ENCODE measurements around the gene USP1. TPM values are rescaled to one million over a fixed set of nuclear protein-coding genes. Genes with fewer than 3 reads are reported as not detected.

The USP1 gene
- total RNA-seq, 2 experiments from 2014 or later: 68.4 to 69.7 TPM

- H3K36me3 Mint-ChIP-seq: peaks cover 64% of the 10 kb centered on the region
- H3K4me1 Mint-ChIP-seq (ENCODE audit: low read depth): peaks cover 28% of the 10 kb centered on the region
- H3K4me3 Mint-ChIP-seq: no peak overlapping the region
- no peak for DNase-seq
- ChIA-PET POLR2A (no interaction called here), CTCF (no interaction called here)
- H3K9me3 Mint-ChIP-seq: no peaks in the 10 kb centered on the region
- no peaks in the 10 kb centered on the region for H3K27me3 Mint-ChIP-seq
- H3K27ac Mint-ChIP-seq: peak overlapping the region; percentile 58
- intact Hi-C loops (cut with micrococcal nuclease): no loop called here
These were observed 13.5 kb downstream of the USP1 start for GRCh38 chr1:62450301-62450700.

DNA sequence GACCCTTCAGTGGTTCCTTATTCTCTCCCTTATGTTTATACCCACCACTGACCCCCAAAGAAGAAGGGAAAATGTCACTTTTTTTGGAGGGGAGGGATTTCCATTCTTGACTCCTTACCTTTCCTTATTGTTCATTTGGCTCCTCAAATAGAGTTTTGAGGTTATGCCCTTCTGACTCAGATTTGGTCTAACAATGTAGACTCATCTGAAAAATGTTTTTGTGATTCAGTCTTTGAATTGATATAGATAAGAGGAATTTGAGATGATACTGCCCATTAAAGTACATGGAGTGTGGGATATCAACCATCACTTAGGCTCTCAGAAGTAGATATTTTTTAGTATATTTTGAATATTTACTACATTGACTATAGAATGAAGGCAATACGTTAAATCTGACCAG lies 16.1 kb downstream of the USP1 start:
- H3K27ac Mint-ChIP-seq: no peak overlapping the region

DNA sequence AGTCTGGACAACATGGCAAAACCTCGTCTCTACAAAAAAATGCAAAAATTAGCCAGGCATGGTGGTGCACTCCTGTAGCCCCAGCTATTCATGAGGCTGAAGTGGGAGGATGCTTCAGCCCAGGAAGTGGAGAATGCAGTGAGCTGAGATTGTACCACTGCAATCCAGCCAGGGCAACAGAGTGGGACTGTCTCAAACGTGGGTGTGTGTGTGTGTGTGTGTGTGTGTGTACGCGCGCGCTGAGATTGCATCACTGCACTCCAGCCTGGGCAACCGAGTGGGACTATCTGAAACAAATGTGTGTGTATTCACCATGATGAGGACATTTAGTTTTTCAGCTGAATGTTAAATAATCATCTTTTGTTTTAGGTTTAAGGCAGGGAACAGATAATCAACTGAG lies 21.1 kb downstream of the USP1 start:
- Mint-ChIP-seq H3K36me3 (peaks cover 10% of the 10 kb centered on the region), H3K4me1 (ENCODE audit: low read depth) (peaks cover 2% of the 10 kb centered on the region), H3K27ac (no peak overlapping the region), H3K9me3 (no peaks in the 10 kb centered on the region), H3K27me3 (no peaks in the 10 kb centered on the region), H3K4me3 (no peak overlapping the region)
- DNase-seq: no peak
- CTCF ChIA-PET: interaction anchor here (0.7 kb wide), 1 partner anchor 382 kb away, joined by 3 read pairs; no protein-coding TSS in a partner anchor
- POLR2A ChIA-PET: no interaction called here
- intact Hi-C loops (cut with micrococcal nuclease): no loop called here

More for the DNA sequence above, 16.1 kb downstream of the USP1 start:
- ChIA-PET CTCF (no interaction called here), POLR2A (no interaction called here)
- Mint-ChIP-seq H3K9me3 (no peaks in the 10 kb centered on the region), H3K27me3 (no peaks in the 10 kb centered on the region), H3K4me3 (no peak overlapping the region), H3K4me1 (ENCODE audit: low read depth) (peaks cover 18% of the 10 kb centered on the region), H3K36me3 (peaks cover 45% of the 10 kb centered on the region)
- no peak for DNase-seq
- intact Hi-C loops (cut with micrococcal nuclease): no loop called here

- Mint-ChIP-seq H3K9me3 (no peaks in the 10 kb centered on the region), H3K4me3 (no peak overlapping the region), H3K27ac (no peak overlapping the region), H3K27me3 (no peaks in the 10 kb centered on the region), H3K4me1 (ENCODE audit: low read depth) (peaks cover 2% of the 10 kb centered on the region), H3K36me3 (peaks cover 14% of the 10 kb centered on the region)
- ChIA-PET CTCF (no interaction called here), POLR2A (no interaction called here)
- intact Hi-C loops (cut with micrococcal nuclease): no loop called here
- no peak for DNase-seq
These were observed 25.5 kb downstream of the USP1 start for GRCh38 chr1:62462370-62462769.

- intact Hi-C loops (cut with micrococcal nuclease): no loop called here
- Mint-ChIP-seq H3K9me3 (no peaks in the 10 kb centered on the region), H3K27ac (no peak overlapping the region), H3K27me3 (no peaks in the 10 kb centered on the region), H3K4me3 (no peak overlapping the region), H3K36me3 (peaks cover 44% of the 10 kb centered on the region), H3K4me1 (ENCODE audit: low read depth) (peaks cover 2% of the 10 kb centered on the region)
- CTCF ChIA-PET: no interaction called here
- DNase-seq: no peak
- POLR2A ChIA-PET: no interaction called here
These were observed 30.2 kb downstream of the USP1 start for GRCh38 chr1:62467092-62467491.

DNA sequence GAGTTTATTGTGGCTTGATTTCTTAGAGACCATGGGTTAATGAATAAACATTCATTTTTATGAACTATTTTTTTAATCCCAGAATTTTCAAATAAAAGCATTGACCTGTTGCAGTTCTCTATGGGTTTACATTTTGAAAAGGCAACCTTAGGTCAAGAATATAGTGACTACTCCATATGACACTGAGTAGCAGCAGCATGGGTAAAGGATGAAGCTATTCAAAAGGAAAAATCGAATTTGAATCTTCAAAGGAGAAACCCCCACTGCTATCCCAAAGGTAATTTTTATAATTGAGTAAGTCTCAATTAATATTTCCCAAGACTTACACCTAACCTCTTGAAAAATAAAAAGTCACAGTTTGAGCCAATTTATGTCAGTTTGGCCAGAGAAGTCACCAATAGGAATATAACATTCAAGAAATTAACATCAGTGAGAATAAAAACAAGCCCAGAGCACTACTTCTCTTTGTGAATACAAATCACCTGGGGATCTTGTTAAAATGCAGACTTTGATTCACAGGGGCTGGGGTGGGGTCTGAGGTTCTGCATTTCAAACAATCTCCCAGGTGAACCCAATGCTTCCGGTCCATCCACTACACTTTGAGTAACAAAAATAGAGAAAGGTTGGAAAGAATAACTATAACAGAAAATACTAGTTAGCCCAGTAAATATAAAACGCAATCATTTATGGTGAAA lies 39.8 kb downstream of the USP1 start:
- Mint-ChIP-seq H3K4me1 (ENCODE audit: low read depth) (no peaks in the 10 kb centered on the region), H3K27ac (no peak overlapping the region), H3K27me3 (no peaks in the 10 kb centered on the region), H3K9me3 (no peaks in the 10 kb centered on the region), H3K4me3 (no peak overlapping the region), H3K36me3 (peaks cover 12% of the 10 kb centered on the region)
- ChIA-PET CTCF (no interaction called here), POLR2A (no interaction called here)
- intact Hi-C loops (cut with micrococcal nuclease): no loop called here
- no peak for DNase-seq

- POLR2A ChIA-PET: no interaction called here
These were observed 44.8 kb downstream of the USP1 start for GRCh38 chr1:62481681-62482080.

DNA sequence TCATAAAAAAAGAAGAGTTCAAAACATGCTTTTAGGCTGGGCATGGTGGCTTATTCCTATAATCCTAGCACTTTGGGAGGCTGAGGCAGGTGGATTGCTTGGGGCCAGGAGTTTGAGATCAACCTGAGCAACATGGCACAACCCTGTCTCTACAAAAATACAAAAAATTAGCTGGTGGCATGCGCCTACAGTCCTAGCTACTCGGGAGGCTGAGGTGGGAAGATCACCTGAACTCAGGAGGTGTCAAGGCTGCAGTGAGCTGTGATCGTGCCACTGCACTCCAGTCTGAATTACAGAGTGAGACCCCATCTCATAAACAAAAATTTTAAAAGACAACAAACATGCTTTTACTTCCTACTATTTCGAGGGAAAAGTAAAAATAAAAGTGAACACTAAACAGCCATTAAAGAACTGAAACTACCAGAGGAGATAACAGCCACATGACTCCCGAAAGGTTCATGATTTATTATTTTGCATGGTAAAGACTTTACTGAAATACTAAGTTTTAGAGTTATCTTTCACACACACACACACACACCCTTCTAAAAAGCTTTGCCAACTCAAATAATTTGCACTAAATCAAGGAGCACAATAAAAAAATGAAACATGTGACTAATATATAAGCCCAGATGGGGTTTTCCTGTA lies 48.1 kb downstream of the USP1 start:
- H3K36me3 Mint-ChIP-seq: peaks cover 5% of the 10 kb centered on the region
- no peak overlapping the region for H3K4me3 Mint-ChIP-seq
- ChIA-PET CTCF (no interaction called here), POLR2A (no interaction called here)
- H3K27ac Mint-ChIP-seq: no peak overlapping the region
- H3K4me1 Mint-ChIP-seq (ENCODE audit: low read depth): no peaks in the 10 kb centered on the region
- H3K27me3 Mint-ChIP-seq: no peaks in the 10 kb centered on the region
- no peak for DNase-seq
- no peaks in the 10 kb centered on the region for H3K9me3 Mint-ChIP-seq
- intact Hi-C loops (cut with micrococcal nuclease): no loop called here

More at GRCh38 chr1:62481681-62482080, 44.8 kb downstream of the USP1 start:
- intact Hi-C loops (cut with micrococcal nuclease): no loop called here
- Mint-ChIP-seq H3K4me3 (no peak overlapping the region), H3K4me1 (ENCODE audit: low read depth) (no peaks in the 10 kb centered on the region), H3K27ac (no peak overlapping the region), H3K36me3 (no peaks in the 10 kb centered on the region), H3K27me3 (no peaks in the 10 kb centered on the region), H3K9me3 (no peaks in the 10 kb centered on the region)
- CTCF ChIA-PET: no interaction called here
- DNase-seq: no peak

DNA sequence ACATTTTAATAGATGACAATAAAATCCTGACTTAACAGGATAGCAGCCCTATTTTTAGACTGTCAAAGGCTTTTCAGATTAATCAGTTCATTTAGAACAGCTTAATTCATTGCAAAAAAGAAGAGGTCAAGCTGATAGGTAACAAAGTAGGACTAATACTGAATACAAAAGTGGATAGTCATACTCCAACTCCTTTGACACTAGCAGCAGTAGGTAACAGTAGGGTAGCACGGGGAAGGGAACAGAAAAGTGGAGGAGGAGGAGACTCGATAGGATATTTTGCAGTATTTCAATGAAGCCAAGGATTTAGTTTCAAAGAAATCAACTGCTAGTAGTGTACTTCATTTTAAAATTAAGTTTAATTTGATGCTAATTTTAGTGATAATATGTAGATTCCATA lies 51.1 kb downstream of the USP1 start:
- no peak for DNase-seq
- peaks cover 11% of the 10 kb centered on the region for H3K36me3 Mint-ChIP-seq
- H3K27ac Mint-ChIP-seq: no peak overlapping the region
- ChIA-PET POLR2A (no interaction called here), CTCF (no interaction called here)
- no peaks in the 10 kb centered on the region for H3K27me3 Mint-ChIP-seq
- H3K4me3 Mint-ChIP-seq: no peak overlapping the region
- intact Hi-C loops (cut with micrococcal nuclease): no loop called here
- no peaks in the 10 kb centered on the region for H3K9me3 Mint-ChIP-seq
- no peaks in the 10 kb centered on the region for H3K4me1 Mint-ChIP-seq (ENCODE audit: low read depth)

GRCh38 chr1:62492521-62492920 lies 55.7 kb downstream of the USP1 start:
- H3K36me3 Mint-ChIP-seq: peaks cover 11% of the 10 kb centered on the region
- H3K9me3 Mint-ChIP-seq: no peaks in the 10 kb centered on the region
- H3K27me3 Mint-ChIP-seq: no peaks in the 10 kb centered on the region
- intact Hi-C loops (cut with micrococcal nuclease): no loop called here
- DNase-seq: no peak
- H3K4me3 Mint-ChIP-seq: no peak overlapping the region
- ChIA-PET POLR2A (no interaction called here), CTCF (no interaction called here)
- H3K4me1 Mint-ChIP-seq (ENCODE audit: low read depth): no peaks in the 10 kb centered on the region
- H3K27ac Mint-ChIP-seq: no peak overlapping the region

GRCh38 chr1:62493656-62494055 lies 56.8 kb downstream of the USP1 start:
- H3K4me3 Mint-ChIP-seq: no peak overlapping the region
- no peaks in the 10 kb centered on the region for H3K27me3 Mint-ChIP-seq
- no peak overlapping the region for H3K27ac Mint-ChIP-seq
- POLR2A ChIA-PET: no interaction called here
- no peaks in the 10 kb centered on the region for H3K9me3 Mint-ChIP-seq
- H3K36me3 Mint-ChIP-seq: peaks cover 8% of the 10 kb centered on the region
- CTCF ChIA-PET: no interaction called here
- H3K4me1 Mint-ChIP-seq (ENCODE audit: low read depth): no peaks in the 10 kb centered on the region
- DNase-seq: no peak
- intact Hi-C loops (cut with micrococcal nuclease): no loop called here

GRCh38 chr1:62494137-62494536 lies 57.3 kb downstream of the USP1 start:
- H3K27me3 Mint-ChIP-seq: no peaks in the 10 kb centered on the region
- CTCF ChIA-PET: no interaction called here
- intact Hi-C loops (cut with micrococcal nuclease): no loop called here
- H3K9me3 Mint-ChIP-seq: no peaks in the 10 kb centered on the region
- peaks cover 8% of the 10 kb centered on the region for H3K36me3 Mint-ChIP-seq
- DNase-seq: no peak
- no peak overlapping the region for H3K27ac Mint-ChIP-seq
- no peaks in the 10 kb centered on the region for H3K4me1 Mint-ChIP-seq (ENCODE audit: low read depth)
- H3K4me3 Mint-ChIP-seq: no peak overlapping the region
- POLR2A ChIA-PET: no interaction called here

DNA sequence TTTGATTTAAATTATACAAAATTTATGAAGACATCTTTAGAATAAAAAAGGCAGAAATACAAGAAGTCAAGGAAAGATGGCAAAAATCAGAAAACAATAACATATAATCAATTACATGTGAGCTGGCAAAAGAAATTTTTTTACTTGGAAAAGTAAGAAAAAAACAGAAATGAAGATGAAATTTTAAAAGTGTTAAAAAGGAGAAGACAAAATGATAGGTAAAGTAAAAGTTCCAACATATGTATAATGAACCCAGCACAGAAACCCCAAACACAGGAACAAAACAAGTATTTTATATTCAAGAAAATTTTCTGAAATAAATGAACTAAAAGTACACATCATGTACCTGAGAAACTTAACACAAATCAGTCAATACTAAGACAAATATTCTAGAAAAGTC lies 63.4 kb downstream of the USP1 start:
- H3K4me3 Mint-ChIP-seq: no peak overlapping the region

More for the DNA sequence above, 63.4 kb downstream of the USP1 start:
- CTCF ChIA-PET: no interaction called here
- DNase-seq: no peak
- POLR2A ChIA-PET: interaction anchor here (0.6 kb wide), 1 partner anchor 97 kb away, joined by 4 read pairs; the partner anchor contains the start of gene ANGPTL3
- H3K4me1 Mint-ChIP-seq (ENCODE audit: low read depth): no peaks in the 10 kb centered on the region
- H3K27me3 Mint-ChIP-seq: no peaks in the 10 kb centered on the region
- peaks cover 2% of the 10 kb centered on the region for H3K36me3 Mint-ChIP-seq
- intact Hi-C loops (cut with micrococcal nuclease): no loop called here
- no peak overlapping the region for H3K27ac Mint-ChIP-seq
- H3K9me3 Mint-ChIP-seq: no peaks in the 10 kb centered on the region

Data from activated CD4-positive, alpha-beta memory T cell treated with anti-CD3 and anti-CD28 coated beads for 36 hours (primary cell).